ENCODE measurements around the gene CARF. TPM values are rescaled to one million over a fixed set of nuclear protein-coding genes. Genes with fewer than 3 reads are reported as not detected.
"Not testable (repeated sequence)": the region's sequence is repeated elsewhere in the genome, so short reads cannot be mapped to it uniquely, and the experiment has no call there.

Gene CARF
- total RNA-seq, 1 experiment from 2014 or later: 3.3 TPM

DNA sequence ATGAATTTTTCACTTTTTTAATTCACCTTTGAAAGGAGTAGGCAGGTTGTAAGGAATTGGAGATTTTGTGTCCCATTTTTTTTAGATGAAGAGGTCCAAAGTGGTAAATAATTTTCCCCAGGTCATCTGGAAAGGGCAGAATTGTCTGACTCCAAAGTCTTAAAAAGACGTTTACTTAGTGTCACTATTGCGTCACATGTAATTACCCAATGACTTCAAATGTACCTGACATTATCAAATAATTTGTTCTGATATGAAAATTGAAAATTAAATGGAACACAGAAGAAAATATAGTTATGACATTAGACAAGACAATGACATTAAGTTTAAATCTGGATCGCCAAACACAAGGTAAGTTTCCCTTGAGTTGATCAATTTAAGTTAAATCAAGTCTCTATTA is 78.4 kb downstream of the CARF start:
- Mint-ChIP-seq H3K4me1 (no peaks in the 10 kb centered on the region), H3K27ac (no peak overlapping the region), H3K4me3 (no peak overlapping the region), H3K9me3 (no peaks in the 10 kb centered on the region), H3K27me3 (ENCODE audit: low read depth) (no peaks in the 10 kb centered on the region; the same call in 1 of the 2 replicates), H3K36me3 (no peaks in the 10 kb centered on the region)
- POLR2A ChIA-PET: no interaction called here
- DNase-seq (ENCODE audit: low spot score): no peak
- no peak for ATAC-seq
- CTCF ChIA-PET: no interaction called here
- TF ChIP-seq EMX1 (CRISPR knock-in tag; IDR thresholded peaks at IDR 0.05): no peak
- no peak for TF ChIP-seq ZNF317 (CRISPR knock-in tag; IDR thresholded peaks at IDR 0.05; ENCODE audit: borderline replicate concordance, low read depth)
- TF ChIP-seq, protein P1, sequence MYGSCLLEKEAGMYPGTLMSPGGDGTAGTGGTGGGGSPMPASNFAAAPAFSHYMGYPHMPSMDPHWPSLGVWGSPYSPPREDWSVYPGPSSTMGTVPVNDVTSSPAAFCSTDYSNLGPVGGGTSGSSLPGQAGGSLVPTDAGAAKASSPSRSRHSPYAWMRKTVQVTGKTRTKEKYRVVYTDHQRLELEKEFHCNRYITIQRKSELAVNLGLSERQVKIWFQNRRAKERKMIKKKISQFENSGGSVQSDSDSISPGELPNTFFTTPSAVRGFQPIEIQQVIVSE (CRISPR knock-in tag; IDR thresholded peaks at IDR 0.05; ENCODE audit: borderline replicate concordance): no peak
- TF ChIP-seq, protein P2, sequence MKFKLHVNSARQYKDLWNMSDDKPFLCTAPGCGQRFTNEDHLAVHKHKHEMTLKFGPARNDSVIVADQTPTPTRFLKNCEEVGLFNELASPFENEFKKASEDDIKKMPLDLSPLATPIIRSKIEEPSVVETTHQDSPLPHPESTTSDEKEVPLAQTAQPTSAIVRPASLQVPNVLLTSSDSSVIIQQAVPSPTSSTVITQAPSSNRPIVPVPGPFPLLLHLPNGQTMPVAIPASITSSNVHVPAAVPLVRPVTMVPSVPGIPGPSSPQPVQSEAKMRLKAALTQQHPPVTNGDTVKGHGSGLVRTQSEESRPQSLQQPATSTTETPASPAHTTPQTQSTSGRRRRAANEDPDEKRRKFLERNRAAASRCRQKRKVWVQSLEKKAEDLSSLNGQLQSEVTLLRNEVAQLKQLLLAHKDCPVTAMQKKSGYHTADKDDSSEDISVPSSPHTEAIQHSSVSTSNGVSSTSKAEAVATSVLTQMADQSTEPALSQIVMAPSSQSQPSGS (CRISPR knock-in tag; IDR thresholded peaks at IDR 0.05; ENCODE audit: borderline replicate concordance, low read depth): no peak
- TF ChIP-seq ELF4 (CRISPR knock-in tag; IDR thresholded peaks at IDR 0.05; ENCODE audit: low read depth): no peak
- TF ChIP-seq JUN (CRISPR knock-in tag; IDR thresholded peaks at IDR 0.05): no peak
- TF ChIP-seq, protein P3, sequence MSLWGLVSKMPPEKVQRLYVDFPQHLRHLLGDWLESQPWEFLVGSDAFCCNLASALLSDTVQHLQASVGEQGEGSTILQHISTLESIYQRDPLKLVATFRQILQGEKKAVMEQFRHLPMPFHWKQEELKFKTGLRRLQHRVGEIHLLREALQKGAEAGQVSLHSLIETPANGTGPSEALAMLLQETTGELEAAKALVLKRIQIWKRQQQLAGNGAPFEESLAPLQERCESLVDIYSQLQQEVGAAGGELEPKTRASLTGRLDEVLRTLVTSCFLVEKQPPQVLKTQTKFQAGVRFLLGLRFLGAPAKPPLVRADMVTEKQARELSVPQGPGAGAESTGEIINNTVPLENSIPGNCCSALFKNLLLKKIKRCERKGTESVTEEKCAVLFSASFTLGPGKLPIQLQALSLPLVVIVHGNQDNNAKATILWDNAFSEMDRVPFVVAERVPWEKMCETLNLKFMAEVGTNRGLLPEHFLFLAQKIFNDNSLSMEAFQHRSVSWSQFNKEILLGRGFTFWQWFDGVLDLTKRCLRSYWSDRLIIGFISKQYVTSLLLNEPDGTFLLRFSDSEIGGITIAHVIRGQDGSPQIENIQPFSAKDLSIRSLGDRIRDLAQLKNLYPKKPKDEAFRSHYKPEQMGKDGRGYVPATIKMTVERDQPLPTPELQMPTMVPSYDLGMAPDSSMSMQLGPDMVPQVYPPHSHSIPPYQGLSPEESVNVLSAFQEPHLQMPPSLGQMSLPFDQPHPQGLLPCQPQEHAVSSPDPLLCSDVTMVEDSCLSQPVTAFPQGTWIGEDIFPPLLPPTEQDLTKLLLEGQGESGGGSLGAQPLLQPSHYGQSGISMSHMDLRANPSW (CRISPR knock-in tag; conservative IDR thresholded peaks at IDR 0.05; ENCODE audit: low read depth): no peak
- no peak for TF ChIP-seq GTF2I (CRISPR knock-in tag; conservative IDR thresholded peaks at IDR 0.05)
- no peak for TF ChIP-seq ETV6 (CRISPR knock-in tag; IDR thresholded peaks at IDR 0.05)
- TF ChIP-seq HMGA2 (CRISPR knock-in tag; IDR thresholded peaks at IDR 0.05): no peak
- no peak for TF ChIP-seq ZNF263 (CRISPR knock-in tag; IDR thresholded peaks at IDR 0.05; ENCODE audit: low read depth)
- TF ChIP-seq, protein P4, sequence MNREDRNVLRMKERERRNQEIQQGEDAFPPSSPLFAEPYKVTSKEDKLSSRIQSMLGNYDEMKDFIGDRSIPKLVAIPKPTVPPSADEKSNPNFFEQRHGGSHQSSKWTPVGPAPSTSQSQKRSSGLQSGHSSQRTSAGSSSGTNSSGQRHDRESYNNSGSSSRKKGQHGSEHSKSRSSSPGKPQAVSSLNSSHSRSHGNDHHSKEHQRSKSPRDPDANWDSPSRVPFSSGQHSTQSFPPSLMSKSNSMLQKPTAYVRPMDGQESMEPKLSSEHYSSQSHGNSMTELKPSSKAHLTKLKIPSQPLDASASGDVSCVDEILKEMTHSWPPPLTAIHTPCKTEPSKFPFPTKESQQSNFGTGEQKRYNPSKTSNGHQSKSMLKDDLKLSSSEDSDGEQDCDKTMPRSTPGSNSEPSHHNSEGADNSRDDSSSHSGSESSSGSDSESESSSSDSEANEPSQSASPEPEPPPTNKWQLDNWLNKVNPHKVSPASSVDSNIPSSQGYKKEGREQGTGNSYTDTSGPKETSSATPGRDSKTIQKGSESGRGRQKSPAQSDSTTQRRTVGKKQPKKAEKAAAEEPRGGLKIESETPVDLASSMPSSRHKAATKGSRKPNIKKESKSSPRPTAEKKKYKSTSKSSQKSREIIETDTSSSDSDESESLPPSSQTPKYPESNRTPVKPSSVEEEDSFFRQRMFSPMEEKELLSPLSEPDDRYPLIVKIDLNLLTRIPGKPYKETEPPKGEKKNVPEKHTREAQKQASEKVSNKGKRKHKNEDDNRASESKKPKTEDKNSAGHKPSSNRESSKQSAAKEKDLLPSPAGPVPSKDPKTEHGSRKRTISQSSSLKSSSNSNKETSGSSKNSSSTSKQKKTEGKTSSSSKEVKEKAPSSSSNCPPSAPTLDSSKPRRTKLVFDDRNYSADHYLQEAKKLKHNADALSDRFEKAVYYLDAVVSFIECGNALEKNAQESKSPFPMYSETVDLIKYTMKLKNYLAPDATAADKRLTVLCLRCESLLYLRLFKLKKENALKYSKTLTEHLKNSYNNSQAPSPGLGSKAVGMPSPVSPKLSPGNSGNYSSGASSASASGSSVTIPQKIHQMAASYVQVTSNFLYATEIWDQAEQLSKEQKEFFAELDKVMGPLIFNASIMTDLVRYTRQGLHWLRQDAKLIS (CRISPR knock-in tag; IDR thresholded peaks at IDR 0.05; ENCODE audit: borderline replicate concordance): no peak
- TF ChIP-seq ZNF219 (CRISPR knock-in tag; IDR thresholded peaks at IDR 0.05; ENCODE audit: borderline replicate concordance): no peak
- TF ChIP-seq SMAD4 (CRISPR knock-in tag; IDR thresholded peaks at IDR 0.05): no peak
- TF ChIP-seq ZNF396 (CRISPR knock-in tag; IDR thresholded peaks at IDR 0.05; ENCODE audit: borderline replicate concordance): no peak
- no peak for TF ChIP-seq SOX15 (CRISPR knock-in tag; IDR thresholded peaks at IDR 0.05)
- TF ChIP-seq, protein P5, sequence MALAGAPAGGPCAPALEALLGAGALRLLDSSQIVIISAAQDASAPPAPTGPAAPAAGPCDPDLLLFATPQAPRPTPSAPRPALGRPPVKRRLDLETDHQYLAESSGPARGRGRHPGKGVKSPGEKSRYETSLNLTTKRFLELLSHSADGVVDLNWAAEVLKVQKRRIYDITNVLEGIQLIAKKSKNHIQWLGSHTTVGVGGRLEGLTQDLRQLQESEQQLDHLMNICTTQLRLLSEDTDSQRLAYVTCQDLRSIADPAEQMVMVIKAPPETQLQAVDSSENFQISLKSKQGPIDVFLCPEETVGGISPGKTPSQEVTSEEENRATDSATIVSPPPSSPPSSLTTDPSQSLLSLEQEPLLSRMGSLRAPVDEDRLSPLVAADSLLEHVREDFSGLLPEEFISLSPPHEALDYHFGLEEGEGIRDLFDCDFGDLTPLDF (CRISPR knock-in tag; IDR thresholded peaks at IDR 0.05): no peak

DNA sequence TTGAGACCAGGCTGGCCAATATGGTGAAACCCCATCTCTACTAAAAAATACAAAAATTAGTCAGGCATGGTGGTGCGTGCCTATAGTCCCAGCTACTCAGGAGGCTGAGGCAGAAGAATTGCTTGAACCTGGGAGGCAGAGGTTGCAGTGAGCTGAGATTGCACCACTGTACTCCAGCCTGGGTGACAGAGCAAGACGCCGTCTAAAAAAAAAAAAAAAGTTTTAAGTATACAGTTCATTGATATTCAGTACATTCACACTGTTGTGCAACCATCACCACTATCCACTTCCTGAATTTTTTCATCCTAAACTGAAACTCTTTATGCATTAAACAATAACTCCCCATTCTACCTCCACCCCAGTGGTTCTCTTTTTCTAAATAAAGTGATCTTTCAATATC is 85.0 kb downstream of the CARF start:
- CTCF ChIA-PET; H3K4me1 Mint-ChIP-seq; DNase-seq (ENCODE audit: low spot score); H3K36me3 Mint-ChIP-seq; H3K4me3 Mint-ChIP-seq; H3K9me3 Mint-ChIP-seq; ATAC-seq; H3K27ac Mint-ChIP-seq; H3K27me3 Mint-ChIP-seq (ENCODE audit: low read depth): not testable (repeated sequence)
- POLR2A ChIA-PET: interaction anchor here (0.6 kb wide), 1 partner anchor 616 kb away, joined by 8 read pairs; no protein-coding TSS in a partner anchor

Data from WTC11 (cell line).